ENCODE measurements around the gene PRPF39.

The PRPF39 gene

DNA sequence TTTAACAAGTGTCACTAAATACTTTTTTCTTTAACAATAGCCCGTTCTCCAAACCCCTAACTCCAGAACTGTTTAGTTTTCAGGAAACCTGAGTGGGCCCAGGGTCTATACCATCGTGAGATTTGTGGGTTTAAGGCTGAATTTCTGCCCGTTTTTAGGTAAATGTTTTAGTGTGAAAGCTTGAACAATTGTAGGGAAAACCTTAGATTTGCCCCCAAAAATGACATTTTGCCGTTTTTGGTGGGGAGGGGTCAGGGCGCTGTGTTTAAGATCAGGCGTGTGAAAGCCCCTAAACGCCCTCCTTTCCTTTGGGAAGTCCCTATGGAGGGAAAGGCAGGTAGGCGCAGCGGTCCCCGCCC, 320 bp upstream of the PRPF39 start:
- DNase-seq, result no peak

DNA sequence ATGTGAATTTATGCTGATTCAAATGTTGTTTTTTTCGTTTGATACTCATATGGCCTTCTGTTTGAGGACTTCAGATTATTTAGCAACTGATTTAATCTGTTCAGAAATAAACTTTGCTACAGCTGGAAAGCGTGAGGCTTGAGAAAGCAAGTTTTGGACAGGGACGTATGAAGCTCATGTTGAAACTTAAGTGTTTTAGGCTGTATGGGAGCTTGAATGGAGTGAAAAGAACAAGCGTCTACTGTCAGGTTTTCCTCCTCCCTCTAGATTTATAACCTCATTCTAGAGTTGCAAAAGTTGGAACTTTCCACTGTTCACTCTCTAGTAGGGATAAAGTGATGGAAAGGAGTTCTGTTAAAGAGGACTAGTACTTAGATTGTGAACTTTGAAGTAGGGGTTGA, 1.0 kb downstream of the PRPF39 start:
- DNase-seq, result no peak

DNA sequence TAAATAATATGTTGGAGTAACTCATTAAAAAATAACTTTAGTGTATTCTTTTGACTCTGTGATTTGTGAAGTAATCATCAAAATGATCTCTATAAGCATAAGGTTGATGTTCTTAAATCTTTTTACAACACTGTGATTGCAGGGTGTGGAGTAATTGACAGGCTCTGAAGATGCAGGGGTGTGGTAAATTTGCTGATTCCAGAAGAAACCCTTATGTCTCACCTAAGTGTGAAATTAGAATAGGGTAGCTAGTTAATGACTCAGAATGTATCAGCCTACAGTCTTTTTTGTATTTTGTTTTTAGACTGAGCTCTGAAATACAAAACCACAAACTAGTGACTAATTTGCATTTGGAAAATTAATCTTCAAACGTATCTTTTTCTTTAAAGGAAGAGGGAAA, 5.9 kb downstream of the PRPF39 start:
- no peak for DNase-seq

DNA sequence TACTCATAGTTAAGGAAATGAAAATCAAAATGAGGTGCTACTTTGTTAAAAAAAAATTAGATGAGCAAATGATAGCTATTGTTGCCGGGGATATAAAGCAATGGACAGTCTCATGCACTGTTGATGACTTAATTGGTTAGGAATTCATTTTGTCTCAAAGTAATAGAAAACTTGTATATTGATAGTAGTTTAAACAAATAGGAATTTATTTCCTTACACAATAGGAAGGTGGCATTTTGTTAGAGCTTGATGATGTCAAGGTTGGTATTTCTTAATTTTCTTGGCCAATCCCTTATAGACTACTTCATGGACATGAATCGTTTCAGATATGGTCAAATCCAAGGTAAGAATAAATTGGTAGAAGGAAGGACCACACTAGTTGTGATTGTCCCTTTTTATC, 7.8 kb downstream of the PRPF39 start:
- DNase-seq, result no peak

DNA sequence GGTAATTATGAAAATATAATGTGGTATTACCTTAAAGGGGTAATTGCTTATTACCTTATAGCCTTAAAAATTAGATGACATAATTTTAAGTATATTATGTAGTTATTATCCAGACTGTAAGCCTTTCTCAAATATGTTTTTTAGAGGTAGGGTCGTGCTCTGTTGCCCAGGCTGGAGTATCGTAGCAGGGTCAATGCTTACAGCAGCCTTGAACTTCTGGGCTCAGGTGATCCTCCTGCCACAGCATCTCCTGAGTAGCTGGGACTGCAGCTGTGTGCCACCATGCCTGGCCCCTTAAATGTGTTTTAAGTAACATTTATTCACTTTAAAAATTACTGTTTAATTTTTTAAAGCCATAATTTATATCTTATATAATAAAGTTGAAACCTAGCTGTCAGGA, 10.4 kb downstream of the PRPF39 start:
- no peak for DNase-seq

DNA sequence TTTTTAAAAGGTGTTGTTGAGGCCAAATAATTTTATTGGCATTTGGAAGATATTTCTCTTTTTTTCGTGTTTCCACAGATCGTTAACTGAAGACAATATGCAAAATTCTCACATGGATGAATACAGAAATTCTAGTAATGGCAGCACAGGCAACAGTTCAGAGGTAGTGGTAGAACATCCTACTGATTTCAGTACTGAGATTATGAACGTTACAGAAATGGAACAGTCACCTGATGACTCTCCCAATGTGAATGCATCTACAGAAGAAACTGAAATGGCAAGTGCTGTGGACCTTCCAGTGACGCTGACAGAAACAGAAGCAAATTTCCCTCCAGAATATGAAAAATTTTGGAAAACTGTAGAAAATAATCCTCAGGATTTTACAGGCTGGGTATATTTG, 11.2 kb downstream of the PRPF39 start:
- DNase-seq, result no peak

DNA sequence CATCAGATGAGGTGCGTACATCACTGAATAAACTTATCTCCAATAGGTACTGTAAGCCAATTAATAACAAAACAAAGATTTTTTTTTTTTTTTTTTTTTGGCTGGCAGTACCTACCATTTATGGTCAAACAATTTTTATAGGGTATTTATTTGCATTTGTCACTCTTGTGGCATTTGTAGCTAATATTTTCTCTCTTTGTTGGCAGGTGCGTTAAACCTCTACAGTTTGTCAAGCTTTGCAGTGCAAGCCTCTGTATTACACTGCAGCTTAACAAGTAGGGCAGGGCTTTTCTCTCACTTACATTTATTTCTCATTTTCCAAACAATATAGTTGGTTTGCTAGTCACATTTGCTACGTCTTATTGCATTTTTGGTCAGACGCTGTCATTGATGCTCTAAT, 12.3 kb downstream of the PRPF39 start:
- DNase-seq, result no peak

DNA sequence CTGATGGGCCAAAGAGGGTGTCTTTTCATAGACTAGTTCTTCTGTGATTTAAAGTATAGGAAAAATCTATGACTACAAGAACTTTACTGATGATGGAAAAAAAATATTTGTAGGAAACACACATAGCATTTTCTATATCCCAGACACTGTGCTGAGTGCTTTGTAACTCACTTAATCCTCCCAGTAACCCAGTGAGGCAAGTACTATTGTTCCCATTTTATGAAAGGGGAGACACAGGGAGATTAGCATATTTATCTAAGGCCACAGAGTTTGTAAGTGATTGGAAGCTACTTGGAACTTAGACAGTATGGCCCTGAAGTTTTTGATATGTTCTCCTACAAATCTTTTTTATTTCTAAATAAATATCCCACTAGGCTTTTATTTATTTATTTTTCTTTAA, 19.9 kb downstream of the PRPF39 start:
- DNase-seq, result no peak

DNA sequence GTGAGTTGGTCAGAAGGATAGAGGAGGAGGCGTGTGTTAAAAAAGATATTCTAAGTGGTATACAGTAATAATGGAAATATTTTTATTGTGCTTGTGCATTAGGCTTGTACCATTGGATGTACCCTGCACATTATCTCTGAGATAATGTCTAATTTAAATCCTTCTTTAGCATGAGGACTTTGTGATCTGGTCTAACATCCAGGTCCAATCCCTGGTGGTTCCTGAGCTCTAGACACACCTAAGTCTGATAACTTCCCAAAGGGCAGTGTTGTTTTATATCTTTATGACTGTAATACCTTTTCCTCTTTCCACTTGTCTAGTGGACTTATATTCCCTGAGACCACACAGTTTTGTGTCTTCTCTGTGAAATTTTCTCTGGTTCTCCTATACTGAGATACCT, 20.6 kb downstream of the PRPF39 start:
- DNase-seq, result no peak

DNA sequence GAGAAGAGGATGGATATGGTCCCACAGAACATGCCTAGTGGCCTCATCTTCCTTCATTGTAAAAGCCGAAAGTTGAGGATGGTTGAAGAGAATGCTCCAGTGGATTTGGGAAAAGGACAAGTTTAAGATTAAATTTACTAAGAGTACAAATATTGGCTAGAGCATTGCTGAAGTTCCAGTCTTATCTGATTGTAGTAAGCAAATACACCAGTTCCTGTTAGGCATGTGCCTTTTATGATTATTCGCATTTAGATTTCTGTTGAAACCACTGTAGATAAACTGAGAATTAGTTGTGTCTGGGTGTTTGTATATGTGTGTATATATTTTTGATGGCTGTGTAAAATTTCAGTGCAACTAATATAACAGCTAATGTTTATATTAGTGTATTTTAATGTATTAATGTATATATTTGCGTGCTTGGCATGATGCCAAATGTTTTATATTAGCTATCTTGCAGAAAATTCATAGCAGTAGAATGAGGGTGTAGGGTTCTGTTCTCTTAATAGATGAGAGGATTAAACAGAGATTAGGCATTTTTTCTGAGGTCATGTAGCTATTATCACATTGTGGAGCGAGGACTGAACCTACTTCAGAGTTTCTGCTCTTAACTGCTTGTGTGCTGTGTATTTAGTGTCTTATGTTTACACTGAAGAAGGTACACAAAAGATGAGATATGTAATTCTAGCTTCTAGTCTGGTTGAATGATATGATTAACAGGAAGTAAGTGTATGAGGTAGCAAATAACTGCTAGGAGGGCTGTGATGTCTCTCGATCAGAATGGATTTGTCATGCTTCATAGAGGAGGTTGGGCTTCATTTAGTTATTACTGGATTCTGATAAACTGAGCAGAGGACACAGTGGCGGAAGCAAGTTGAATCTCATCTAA, 29.2 kb downstream of the PRPF39 start:
- peak; percentile 36 for DNase-seq

DNA sequence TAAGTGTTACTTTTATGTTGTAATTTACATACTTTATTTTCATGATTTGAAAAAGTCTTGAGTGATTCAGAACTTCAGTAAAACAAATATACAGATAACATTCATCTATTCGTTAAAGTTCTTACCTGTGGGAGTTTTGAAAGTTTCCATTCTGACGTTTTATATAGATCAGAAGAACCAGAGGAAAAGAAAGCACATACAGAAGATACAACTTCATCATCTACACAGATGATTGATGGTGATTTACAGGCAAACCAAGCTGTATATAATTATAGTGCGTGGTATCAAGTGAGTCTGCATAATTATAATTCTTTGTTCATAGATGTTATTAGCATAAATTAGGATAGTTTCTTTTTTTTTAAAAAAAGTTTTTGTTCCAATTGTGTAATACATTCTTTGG, 30.4 kb downstream of the PRPF39 start:
- no peak for DNase-seq

DNA sequence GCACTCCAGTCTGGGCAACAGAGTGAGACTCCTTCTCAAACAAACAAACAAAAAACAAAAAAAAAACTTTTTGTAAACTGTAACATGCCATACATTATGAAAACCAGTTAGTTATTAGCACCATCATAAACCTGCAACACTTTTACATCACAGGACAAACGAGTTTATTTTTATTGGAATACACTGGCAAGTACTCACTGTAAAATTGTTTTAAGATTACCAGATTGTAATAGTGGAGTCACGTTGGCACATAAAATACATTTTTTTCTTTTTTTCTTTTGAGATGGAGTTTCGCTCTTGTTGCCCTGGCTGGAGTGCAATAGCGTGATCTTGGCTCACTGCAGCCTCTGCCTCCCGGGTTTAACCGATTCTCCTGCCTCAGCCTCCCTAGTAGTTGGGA, 34.7 kb downstream of the PRPF39 start:
- DNase-seq, result no peak

DNA sequence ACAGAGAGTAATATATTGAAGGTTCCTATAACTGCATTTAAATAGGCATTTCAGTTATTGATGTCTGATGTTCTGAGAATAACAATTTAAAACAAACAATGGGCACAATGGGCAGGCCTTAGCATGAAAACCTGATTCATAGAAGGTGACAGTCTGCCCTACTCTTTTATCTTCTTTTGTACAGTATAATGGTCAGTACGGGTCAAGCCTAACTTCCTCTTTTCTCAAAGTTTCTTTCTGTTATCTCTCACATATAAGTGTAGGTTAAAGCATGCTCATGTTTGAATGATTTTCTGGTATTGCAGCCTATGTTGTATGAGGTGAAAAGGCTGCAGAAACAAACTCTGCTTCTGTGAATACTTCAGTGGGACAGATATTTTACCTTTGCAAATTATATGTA, 36.2 kb downstream of the PRPF39 start:
- DNase-seq, result no peak

DNA sequence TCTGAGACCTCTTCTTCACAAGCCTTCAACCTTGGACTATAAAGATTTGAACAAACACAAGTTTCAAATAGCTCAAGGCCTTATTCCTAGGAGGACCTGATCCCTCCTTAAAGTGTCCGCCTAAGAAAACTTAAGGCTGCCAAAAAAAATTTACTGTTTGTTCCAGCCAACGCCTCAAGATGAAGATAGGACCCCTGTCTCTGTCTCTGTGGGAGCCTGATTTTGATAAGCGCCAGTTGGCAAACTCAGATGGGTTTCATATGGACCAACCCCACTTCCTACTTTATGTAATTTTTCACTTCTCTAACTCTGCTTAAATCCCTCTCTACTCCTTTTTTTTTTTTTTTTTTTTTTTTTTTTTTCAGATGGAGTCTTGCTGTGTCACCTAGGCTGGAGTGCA, 39.4 kb downstream of the PRPF39 start:
- no peak for DNase-seq

DNA sequence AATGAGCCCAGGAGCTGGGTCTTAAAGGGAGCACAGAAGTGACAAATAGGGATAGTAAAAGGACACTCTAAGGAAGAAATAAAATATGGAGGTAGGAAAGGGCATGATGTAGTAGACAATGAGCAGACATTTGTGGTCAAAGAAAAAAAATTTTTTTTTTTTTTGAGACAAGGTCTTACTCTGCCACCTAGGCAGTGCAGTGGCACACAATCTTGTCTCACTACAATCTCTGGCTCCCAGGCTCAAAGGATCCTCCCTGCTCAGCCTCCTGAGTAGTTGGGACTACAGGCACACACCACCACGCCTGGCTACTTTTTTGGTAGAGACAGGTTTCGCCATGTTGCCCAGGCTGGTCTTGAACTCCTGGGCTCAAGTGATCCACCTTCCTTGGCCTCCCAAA, 41.8 kb downstream of the PRPF39 start:
- no peak for DNase-seq

DNA sequence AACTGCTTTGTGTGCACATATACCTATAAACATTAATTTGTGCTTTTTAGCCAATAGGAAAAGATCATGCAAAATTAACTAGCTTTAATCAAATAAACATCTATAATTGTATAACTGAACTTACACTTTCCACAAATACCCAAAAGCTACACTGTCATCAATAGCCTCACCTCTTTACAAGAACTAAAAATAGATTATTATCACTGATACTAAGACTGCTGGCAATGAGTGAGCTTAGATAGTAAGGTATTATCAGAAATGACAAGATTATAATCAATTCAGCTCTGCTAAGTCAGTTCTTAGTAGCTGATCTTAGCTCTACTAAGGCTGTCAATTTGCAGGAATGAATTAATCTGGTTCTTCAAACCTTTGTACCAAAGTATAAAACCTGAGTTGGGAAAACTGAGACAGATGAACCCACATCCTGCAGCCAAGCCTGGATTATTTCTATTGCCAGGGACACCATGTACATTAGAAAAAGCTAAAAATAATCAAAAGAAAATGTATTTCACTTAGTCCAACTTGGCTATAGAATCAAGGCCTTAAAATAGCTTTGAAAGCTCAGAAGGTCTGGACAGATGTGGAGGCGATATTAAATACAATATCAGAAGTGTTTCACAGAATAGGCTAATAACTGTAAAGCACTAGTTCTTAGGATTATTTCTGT, 45.2 kb downstream of the PRPF39 start:
- no peak for DNase-seq

DNA sequence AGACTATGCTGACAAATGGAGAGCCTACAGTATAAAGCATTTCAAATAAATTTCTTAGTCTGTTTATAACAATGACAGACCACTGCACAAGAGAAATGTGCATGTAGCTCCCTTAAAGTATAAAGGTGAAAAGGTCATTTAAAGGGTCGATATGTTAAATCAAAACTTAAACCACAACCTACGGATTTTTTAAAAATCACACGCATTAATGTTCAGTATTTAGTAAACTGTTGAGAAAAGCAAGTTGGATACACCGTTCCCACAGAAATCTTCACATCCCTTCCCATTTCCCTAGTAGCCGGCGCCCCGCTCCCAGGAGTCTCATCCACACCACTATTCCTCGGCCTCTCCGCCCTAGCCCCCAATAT, 49.8 kb downstream of the PRPF39 start:
- no peak for DNase-seq

DNA sequence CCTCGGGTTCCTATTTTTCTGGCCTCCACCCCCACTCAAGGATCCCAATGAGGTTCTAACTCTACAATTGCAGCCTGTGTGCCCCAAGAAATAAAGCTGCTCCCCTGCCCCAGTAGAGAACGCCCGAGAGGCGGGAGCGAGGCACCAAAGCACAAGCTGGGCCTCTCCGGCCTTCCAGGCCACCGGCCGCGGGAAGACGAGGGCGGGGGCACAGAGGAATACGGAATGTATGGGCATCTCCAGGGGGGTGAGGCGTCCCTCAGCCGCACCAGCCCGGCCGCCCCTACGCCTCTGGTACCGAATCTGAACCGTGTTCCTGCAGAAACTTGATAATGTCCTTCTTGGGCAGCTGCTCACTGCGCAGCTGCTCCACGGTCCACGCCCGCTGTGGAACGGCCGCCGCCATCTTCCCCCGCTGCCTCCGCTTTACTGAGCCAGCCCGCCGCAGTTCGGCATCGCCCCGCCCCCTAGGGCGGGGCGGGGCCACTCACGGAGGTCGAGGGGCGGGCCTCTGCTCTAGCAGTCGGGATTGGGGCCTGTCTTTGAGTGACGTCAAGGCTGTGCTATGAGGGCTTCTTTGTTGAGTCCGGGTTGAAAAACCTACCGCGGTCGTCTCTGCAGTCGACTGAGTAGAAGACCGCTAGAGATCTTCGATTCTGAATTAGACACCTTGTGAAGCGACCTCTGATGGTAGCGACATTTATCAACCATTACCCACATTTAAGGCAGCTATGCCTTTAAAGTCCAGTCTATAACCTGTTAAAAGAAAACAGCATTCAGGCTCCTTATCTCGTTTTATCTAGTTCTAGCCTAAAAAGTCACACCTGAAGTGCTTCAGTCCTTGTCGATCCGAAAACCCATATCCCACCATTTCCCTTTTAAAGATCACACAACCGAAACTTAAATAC, 50.4 kb downstream of the PRPF39 start, which contains the start of gene FKBP3:
FKBP3 (minus strand) TSS at position 431 of the 908 bp plus-strand sequence; CDS start at position 406, 25 bp downstream.
- DNase-seq, result peak; percentile 99

DNA sequence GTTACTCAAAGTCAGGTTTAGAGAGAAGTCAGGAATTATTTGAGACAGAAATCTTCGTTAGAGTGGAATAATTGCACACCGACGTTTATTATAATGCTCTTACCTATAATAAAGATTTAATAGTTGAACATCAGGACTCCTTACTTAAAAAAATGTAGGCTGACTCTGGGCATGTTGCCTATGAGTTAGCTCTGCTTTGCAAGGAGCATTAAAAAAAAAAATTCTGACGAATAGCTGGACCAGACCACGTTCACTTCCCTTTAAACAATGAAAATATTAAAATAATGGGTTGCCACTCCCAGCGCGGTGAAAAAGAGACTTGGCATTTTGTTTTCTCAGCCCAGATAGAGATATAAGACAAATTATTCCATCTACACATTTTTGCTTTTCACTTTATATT, 51.2 kb downstream of the PRPF39 start:
- peak; percentile 15 for DNase-seq

DNA sequence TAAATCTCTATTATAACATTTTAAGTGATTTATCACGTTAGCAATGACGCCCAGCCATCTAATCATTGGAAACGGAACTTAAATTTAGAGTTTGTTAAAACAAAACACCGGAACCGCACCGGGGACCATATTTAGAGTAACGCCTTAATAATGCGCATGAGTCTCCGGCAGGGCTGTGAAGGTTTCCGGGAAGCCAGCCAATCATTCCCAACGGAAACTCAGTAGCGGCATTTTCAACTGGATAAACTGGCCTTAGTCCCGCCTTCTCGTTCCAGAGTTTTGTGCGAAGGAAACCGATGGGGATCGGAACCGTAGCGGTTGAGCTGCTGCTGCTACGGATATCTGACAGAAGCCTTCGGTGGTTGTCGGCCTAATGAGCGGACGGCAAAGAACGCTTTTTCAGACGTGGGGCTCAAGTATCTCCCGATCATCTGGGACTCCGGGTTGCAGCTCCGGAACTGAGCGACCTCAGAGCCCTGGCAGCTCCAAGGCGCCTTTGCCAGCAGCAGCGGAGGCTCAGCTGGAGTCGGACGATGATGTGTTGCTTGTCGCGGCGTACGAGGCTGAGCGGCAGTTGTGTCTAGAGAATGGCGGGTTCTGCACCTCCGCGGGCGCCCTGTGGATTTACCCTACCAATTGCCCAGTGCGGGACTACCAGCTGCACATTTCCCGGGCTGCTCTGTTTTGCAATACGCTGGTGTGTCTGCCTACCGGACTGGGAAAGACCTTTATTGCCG, 51.9 kb downstream of the PRPF39 start, which contains the start of gene FANCM:
FANCM (plus strand) TSS at position 272 of the 737 bp plus-strand sequence; CDS start at position 374, 102 bp downstream.
- peak; percentile 97 for DNase-seq

DNA sequence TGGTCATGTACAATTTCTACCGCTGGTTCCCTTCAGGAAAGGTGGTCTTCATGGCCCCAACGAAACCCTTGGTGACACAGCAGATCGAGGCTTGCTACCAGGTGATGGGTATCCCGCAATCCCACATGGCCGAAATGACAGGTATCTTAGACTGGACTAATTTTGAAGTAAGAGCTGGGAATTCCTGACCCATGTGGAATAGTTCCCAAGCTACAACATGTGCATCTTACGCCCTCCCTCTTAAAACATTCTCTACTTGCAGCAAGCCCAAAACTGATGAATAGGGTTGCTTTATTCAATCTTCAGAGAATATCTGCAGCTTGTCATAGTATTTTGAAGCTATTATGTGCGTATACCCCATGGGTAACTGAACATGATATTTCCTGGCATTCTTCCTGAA, 52.5 kb downstream of the PRPF39 start:
- DNase-seq, result peak; percentile 56

DNA sequence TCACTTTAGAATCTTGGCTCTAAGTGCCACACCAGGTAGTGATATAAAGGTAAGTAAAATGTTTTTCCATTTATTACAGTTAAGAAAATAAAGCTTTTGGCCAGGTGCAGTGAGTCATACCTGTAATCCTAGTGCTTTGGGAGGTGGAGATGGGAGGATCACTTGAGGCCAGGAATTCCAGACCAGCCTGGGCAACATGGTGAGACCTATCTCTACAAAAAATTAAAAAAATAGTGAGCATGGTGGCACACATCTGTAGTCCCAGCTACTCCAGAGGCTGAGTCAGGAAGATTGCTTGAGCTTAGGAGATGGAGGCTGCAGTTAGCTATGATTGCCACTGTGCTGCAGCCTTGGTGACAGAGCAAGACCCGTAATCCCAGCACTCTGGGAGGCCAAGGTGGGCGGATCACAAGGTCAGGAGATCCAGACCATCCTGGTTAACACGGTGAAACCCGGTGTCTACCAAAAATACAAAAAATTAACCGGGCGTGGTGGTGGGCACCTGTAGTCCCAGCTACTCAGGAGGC, 56.8 kb downstream of the PRPF39 start:
- no peak for DNase-seq

Measured in NCI-H82 (cell line).